Caco-2 (cell line): ENCODE results near the gene ACER3. TPM values are rescaled to one million over a fixed set of nuclear protein-coding genes. Genes with fewer than 3 reads are reported as not detected.
A peak's percentile ranks its signal among the peaks of the same experiment; 100 is the strongest.

Source experiments
- BruUV-seq: library from RNA; stranded (reverse); fragments of 400-500 nt; replicated peaks from 2 replicates; lab custom pipeline; 2021; lab: Mats Ljungman, UMichigan
- CTCF ChIA-PET: fragments of 300-600 bp; sonication (Branson Sonifier 250); formaldehyde crosslinking; loops from one replicate; lab custom pipeline; 2022; ENCODE audit warnings: antibody characterized with exemption; lab: Charles Lee
- POLR2A ChIA-PET: fragments of 300-600 bp; sonication (Branson Sonifier 250); formaldehyde crosslinking; loops from one replicate; lab custom pipeline; 2022; ENCODE audit warnings: antibody characterized with exemption; lab: Charles Lee
- DNase-seq, 2 experiments: peaks; one replicate each; pipeline versions ENCODE4 v3.0.0 to v3.0.0-alpha.2; 2020 to 2022
- H3K27me3 ChIP-seq: replicated peaks from 2 replicates; pipeline ENCODE4 v1.6.0; 2011; ENCODE audit warnings: low read length; ENCODE audit not compliant: control insufficient read depth, insufficient read depth
- H3K36me3 ChIP-seq: 2 replicates; pipeline ENCODE4 v1.5.1; 2011; ENCODE audit warnings: low read length; ENCODE audit not compliant: control insufficient read depth, insufficient read depth
- H3K4me1 ChIP-seq: fragments of 250-450 bp; sonication (Bioruptor Pico); 2 replicates; pipeline ENCODE4 v1.5.1; 2020; ENCODE audit warnings: mild to moderate bottlenecking
- H3K4me3 ChIP-seq: 2 replicates; pipeline ENCODE4 v1.5.1; 2011; ENCODE audit warnings: low read depth, mild to moderate bottlenecking, control low read depth, low read length
- H3K9me3 ChIP-seq: fragments of 250-450 bp; sonication (Bioruptor Pico); 2 replicates; pipeline ENCODE4 v1.5.1; 2020; ENCODE audit warnings: mild to moderate bottlenecking, moderate library complexity
- H3K27ac Mint-ChIP-seq: one replicate; pipeline ENCODE4 v1.8.0; 2022; ENCODE audit warnings: mixed read lengths; ENCODE audit not compliant: unreplicated experiment
- H3K27me3 Mint-ChIP-seq: one replicate; pipeline ENCODE4 v1.8.0; 2022; ENCODE audit warnings: mixed read lengths; ENCODE audit not compliant: insufficient read depth, unreplicated experiment
- H3K36me3 Mint-ChIP-seq: one replicate; pipeline ENCODE4 v1.8.0; 2022; ENCODE audit warnings: mild to moderate bottlenecking, mixed read lengths; ENCODE audit not compliant: insufficient read depth, unreplicated experiment
- H3K4me1 Mint-ChIP-seq: one replicate; pipeline ENCODE4 v1.8.0; 2022; ENCODE audit warnings: low read depth, mixed read lengths; ENCODE audit not compliant: unreplicated experiment
- H3K4me3 Mint-ChIP-seq: one replicate; pipeline ENCODE4 v1.8.0; 2022; ENCODE audit warnings: mild to moderate bottlenecking, moderate library complexity, mixed read lengths; ENCODE audit not compliant: unreplicated experiment
- H3K9me3 Mint-ChIP-seq: one replicate; pipeline ENCODE4 v1.8.0; 2022; ENCODE audit warnings: mixed read lengths; ENCODE audit not compliant: unreplicated experiment
- CTCF ChIP-seq, 2 experiments: fragments of 200-600 bp in 1 of 2; IDR thresholded peaks; 1 replicate in 1 of 2; 2 replicates in 1 of 2; pipeline versions ENCODE4 v1.5.1 to v1.8.0; 2011 to 2022; ENCODE audit warnings: antibody characterized with exemption in 1 of 2, control low read depth in 1 of 2, inconsistent platforms in 1 of 2, low read depth in 1 of 2, low read length in 1 of 2, mild to moderate bottlenecking in 1 of 2, moderate library complexity in 1 of 2; ENCODE audit not compliant: insufficient read depth in 1 of 2, severe bottlenecking in 1 of 2, unreplicated experiment in 1 of 2
- intact Hi-C: fragments of 100-400 bp; cut with micrococcal nuclease; formaldehyde crosslinking; loops from one replicate; pipeline ENCODE4 v1.10.0; 2022; ENCODE audit not compliant: unreplicated experiment
- total RNA-seq: library from RNA; stranded (reverse); gene quantifications from 2 replicates; pipeline ENCODE4 v1.2.3, GENCODE V29; 2022

Gene ACER3
- total RNA-seq, 1 experiment from 2014 or later = 37.5 TPM

- Mint-ChIP-seq H3K27me3 (no peaks in the 10 kb centered on the region), H3K4me1 (peaks cover 6% of the 10 kb centered on the region), H3K27ac (no peak overlapping the region), H3K9me3 (peaks cover 43% of the 10 kb centered on the region), H3K36me3 (no peaks in the 10 kb centered on the region), H3K4me3 (no peak overlapping the region)
- DNase-seq = peak in 1 of 2 experiments; percentile 30
- Histone ChIP-seq H3K27me3 (no peaks in the 10 kb centered on the region), H3K4me3 (no peak overlapping the region), H3K4me1 (peaks cover 3% of the 10 kb centered on the region; the same call in 1 of the 2 replicates), H3K9me3 (peaks cover 41% of the 10 kb centered on the region), H3K36me3 (no peaks in the 10 kb centered on the region)
- CTCF ChIA-PET = interaction anchor here (2.2 kb wide), 1 partner anchor 35 kb away, joined by 10 read pairs; no protein-coding TSS in a partner anchor
- POLR2A ChIA-PET = no interaction called here
- intact Hi-C loops = no loop called here
- no peak for TF ChIP-seq CTCF (IDR thresholded peaks at IDR 0.05; ENCODE audit: insufficient read depth in 1 of 2, low read depth in 1 of 2, low read length in 1 of 2, severe bottlenecking in 1 of 2, unreplicated experiment in 1 of 2)
- BruUV-seq = no TSS peak
Measured at GRCh38 chr11:77055913-77056312, 195.2 kb downstream of the ACER3 start.

GRCh38 chr11:77056814-77057402 is 196.2 kb downstream of the ACER3 start:
- no peak overlapping the region for H3K4me3 Mint-ChIP-seq
- H3K27me3 Mint-ChIP-seq = no peaks in the 10 kb centered on the region
- POLR2A ChIA-PET = no interaction called here
- Histone ChIP-seq H3K36me3 (no peaks in the 10 kb centered on the region), H3K27me3 (no peaks in the 10 kb centered on the region), H3K4me3 (no peak overlapping the region), H3K9me3 (peaks cover 49% of the 10 kb centered on the region), H3K4me1 (peaks cover 10% of the 10 kb centered on the region; the same call in 1 of the 2 replicates)
- DNase-seq = no peak
- intact Hi-C loops = no loop called here
- H3K4me1 Mint-ChIP-seq = peaks cover 11% of the 10 kb centered on the region
- no peaks in the 10 kb centered on the region for H3K36me3 Mint-ChIP-seq
- BruUV-seq = no TSS peak
- TF ChIP-seq CTCF (IDR thresholded peaks at IDR 0.05; ENCODE audit: insufficient read depth in 1 of 2, low read depth in 1 of 2, low read length in 1 of 2, severe bottlenecking in 1 of 2, unreplicated experiment in 1 of 2) = no peak
- CTCF ChIA-PET = no interaction called here
- no peak overlapping the region for H3K27ac Mint-ChIP-seq
- H3K9me3 Mint-ChIP-seq = peaks cover 46% of the 10 kb centered on the region

- CTCF ChIA-PET = interaction anchor here (1.2 kb wide), 1 partner anchor 9 kb away, joined by 3 read pairs; the partner anchor contains the start of gene CAPN5
- H3K27ac Mint-ChIP-seq = no peak overlapping the region
- peaks cover 13% of the 10 kb centered on the region for H3K4me1 Mint-ChIP-seq
Measured at GRCh38 chr11:77057938-77058474, 197.3 kb downstream of the ACER3 start.

More at GRCh38 chr11:77057938-77058474, 197.3 kb downstream of the ACER3 start:
- no TSS peak for BruUV-seq
- intact Hi-C loops = no loop called here
- Mint-ChIP-seq H3K27me3 (no peaks in the 10 kb centered on the region), H3K9me3 (peaks cover 46% of the 10 kb centered on the region), H3K4me3 (no peak overlapping the region), H3K36me3 (peaks cover 3% of the 10 kb centered on the region)
- H3K4me3 ChIP-seq = no peak overlapping the region
- DNase-seq = peak in 1 of 2 experiments; percentile 33
- TF ChIP-seq CTCF (IDR thresholded peaks at IDR 0.05; ENCODE audit: insufficient read depth in 1 of 2, low read depth in 1 of 2, low read length in 1 of 2, severe bottlenecking in 1 of 2, unreplicated experiment in 1 of 2) = no peak
- peaks cover 10% of the 10 kb centered on the region; the same call in 1 of the 2 replicates for H3K4me1 ChIP-seq
- H3K27me3 ChIP-seq = no peaks in the 10 kb centered on the region
- H3K36me3 ChIP-seq = no peaks in the 10 kb centered on the region
- peaks cover 46% of the 10 kb centered on the region for H3K9me3 ChIP-seq
- POLR2A ChIA-PET = no interaction called here
